Measurements from ENCODE around the gene EIF1AD.
"Not testable (repeated sequence)": the region's sequence is repeated elsewhere in the genome, so short reads cannot be mapped to it uniquely, and the experiment has no call there.

EIF1AD gene

GRCh38 chr11:66026017-66026529 is 24.1 kb upstream of the EIF1AD start, which contains the start of gene CATSPER1:
Gene CATSPER1, minus strand, starts transcription at chr11:66026479. Its CDS starts 100 bp downstream, at chr11:66026379.
- Histone ChIP-seq H3K4me3 (replicated peaks; ENCODE audit: low read depth, low read length) (no peak within 1 kb of the TSS), H3K27me3 (replicated peaks; ENCODE audit: control insufficient read depth, insufficient read depth, low read length) (peaks cover 2% of the 10 kb centered on the region; the same call in 1 of the 2 replicates), H3K36me3 (ENCODE audit: control insufficient read depth, insufficient read depth, low read length) (no peaks in the 10 kb centered on the region)
- no peak for DNase-seq (ENCODE audit: extremely low read depth, insufficient read length)
- TF ChIP-seq, protein P1, sequence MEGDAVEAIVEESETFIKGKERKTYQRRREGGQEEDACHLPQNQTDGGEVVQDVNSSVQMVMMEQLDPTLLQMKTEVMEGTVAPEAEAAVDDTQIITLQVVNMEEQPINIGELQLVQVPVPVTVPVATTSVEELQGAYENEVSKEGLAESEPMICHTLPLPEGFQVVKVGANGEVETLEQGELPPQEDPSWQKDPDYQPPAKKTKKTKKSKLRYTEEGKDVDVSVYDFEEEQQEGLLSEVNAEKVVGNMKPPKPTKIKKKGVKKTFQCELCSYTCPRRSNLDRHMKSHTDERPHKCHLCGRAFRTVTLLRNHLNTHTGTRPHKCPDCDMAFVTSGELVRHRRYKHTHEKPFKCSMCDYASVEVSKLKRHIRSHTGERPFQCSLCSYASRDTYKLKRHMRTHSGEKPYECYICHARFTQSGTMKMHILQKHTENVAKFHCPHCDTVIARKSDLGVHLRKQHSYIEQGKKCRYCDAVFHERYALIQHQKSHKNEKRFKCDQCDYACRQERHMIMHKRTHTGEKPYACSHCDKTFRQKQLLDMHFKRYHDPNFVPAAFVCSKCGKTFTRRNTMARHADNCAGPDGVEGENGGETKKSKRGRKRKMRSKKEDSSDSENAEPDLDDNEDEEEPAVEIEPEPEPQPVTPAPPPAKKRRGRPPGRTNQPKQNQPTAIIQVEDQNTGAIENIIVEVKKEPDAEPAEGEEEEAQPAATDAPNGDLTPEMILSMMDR (IDR thresholded peaks at IDR 0.05; ENCODE audit: insufficient read depth, low read length, poor library complexity, severe bottlenecking), result no peak

DNA sequence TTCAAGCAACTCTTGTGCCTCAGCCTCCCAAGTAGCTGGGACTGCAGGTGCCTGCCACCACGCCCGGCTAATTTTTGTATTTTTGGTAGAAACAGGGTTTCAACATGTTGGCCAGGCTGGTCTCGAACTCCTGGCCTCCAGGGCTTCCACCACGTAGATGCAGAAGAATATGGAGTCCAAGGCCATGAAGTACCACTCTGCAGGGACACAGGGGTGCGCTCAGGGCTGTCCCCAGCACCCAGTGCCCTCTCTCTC is 21.2 kb upstream of the EIF1AD start:
- H3K4me3 ChIP-seq (replicated peaks; ENCODE audit: low read depth, low read length); H3K27me3 ChIP-seq (replicated peaks; ENCODE audit: control insufficient read depth, insufficient read depth, low read length); H3K36me3 ChIP-seq (ENCODE audit: control insufficient read depth, insufficient read depth, low read length); DNase-seq (ENCODE audit: extremely low read depth, insufficient read length): not testable (repeated sequence)

- TF ChIP-seq, protein P1 (IDR thresholded peaks at IDR 0.05; ENCODE audit: insufficient read depth, low read length, poor library complexity, severe bottlenecking), result peak; percentile 97
- peaks cover 2% of the 10 kb centered on the region; the same call in 1 of the 2 replicates for H3K27me3 ChIP-seq (replicated peaks; ENCODE audit: control insufficient read depth, insufficient read depth, low read length)
- no peak overlapping the region for H3K4me3 ChIP-seq (replicated peaks; ENCODE audit: low read depth, low read length)
- DNase-seq (ENCODE audit: extremely low read depth, insufficient read length), result peak; percentile 69
- no peaks in the 10 kb centered on the region for H3K36me3 ChIP-seq (ENCODE audit: control insufficient read depth, insufficient read depth, low read length)
Measured at GRCh38 chr11:66022401-66023185, 20.6 kb upstream of the EIF1AD start.

GRCh38 chr11:66020618-66021357 is 18.8 kb upstream of the EIF1AD start:
- no peaks in the 10 kb centered on the region for H3K36me3 ChIP-seq (ENCODE audit: control insufficient read depth, insufficient read depth, low read length)
- DNase-seq (ENCODE audit: extremely low read depth, insufficient read length), result no peak
- TF ChIP-seq, protein P1 (IDR thresholded peaks at IDR 0.05; ENCODE audit: insufficient read depth, low read length, poor library complexity, severe bottlenecking), result no peak

DNA sequence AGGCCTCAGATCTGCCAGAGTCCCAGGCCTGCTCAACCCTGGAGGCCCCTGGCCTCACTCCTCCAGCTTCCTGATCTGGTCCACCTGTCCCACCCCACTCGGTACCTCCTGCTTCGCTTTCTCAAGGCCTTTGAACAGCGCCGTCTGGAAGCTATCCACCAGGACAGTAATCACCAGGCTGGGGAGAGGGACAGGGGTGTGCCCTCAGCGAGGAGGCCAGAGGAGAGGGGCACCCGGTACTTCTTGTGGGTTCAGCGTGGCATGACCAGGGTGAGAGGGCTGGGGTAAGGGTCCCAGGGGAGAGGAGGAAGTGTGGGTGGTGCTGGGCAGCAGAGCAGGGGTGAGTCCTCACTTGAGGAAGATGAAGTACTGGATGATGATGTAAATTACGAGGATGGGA is 18.3 kb upstream of the EIF1AD start:
- H3K27me3 ChIP-seq (replicated peaks; ENCODE audit: control insufficient read depth, insufficient read depth, low read length), result peaks cover 2% of the 10 kb centered on the region; the same call in 1 of the 2 replicates
- DNase-seq (ENCODE audit: extremely low read depth, insufficient read length), result no peak
- no peaks in the 10 kb centered on the region for H3K36me3 ChIP-seq (ENCODE audit: control insufficient read depth, insufficient read depth, low read length)
- TF ChIP-seq, protein P1 (IDR thresholded peaks at IDR 0.05; ENCODE audit: insufficient read depth, low read length, poor library complexity, severe bottlenecking), result no peak
- no peak overlapping the region for H3K4me3 ChIP-seq (replicated peaks; ENCODE audit: low read depth, low read length)

More at GRCh38 chr11:66020618-66021357, 18.8 kb upstream of the EIF1AD start:
- no peak overlapping the region for H3K4me3 ChIP-seq (replicated peaks; ENCODE audit: low read depth, low read length)
- peaks cover 2% of the 10 kb centered on the region; the same call in 1 of the 2 replicates for H3K27me3 ChIP-seq (replicated peaks; ENCODE audit: control insufficient read depth, insufficient read depth, low read length)

GRCh38 chr11:66017321-66017720 is 15.4 kb upstream of the EIF1AD start:
- DNase-seq (ENCODE audit: extremely low read depth, insufficient read length), result no peak
- Histone ChIP-seq H3K27me3 (replicated peaks; ENCODE audit: control insufficient read depth, insufficient read depth, low read length) (peaks cover 2% of the 10 kb centered on the region; the same call in 1 of the 2 replicates), H3K36me3 (ENCODE audit: control insufficient read depth, insufficient read depth, low read length) (no peaks in the 10 kb centered on the region), H3K4me3 (replicated peaks; ENCODE audit: low read depth, low read length) (no peak overlapping the region)
- TF ChIP-seq, protein P1 (IDR thresholded peaks at IDR 0.05; ENCODE audit: insufficient read depth, low read length, poor library complexity, severe bottlenecking), result no peak
